ENCODE data around the gene TUBB4A.

GRCh38 chr19:6484831-6485230 is 17.3 kb downstream of the TUBB4A start:
- TF ChIP-seq EZH2phosphoT487 (IDR thresholded peaks at IDR 0.05; ENCODE audit: insufficient read depth, low read depth) (no peak), EZH2 (IDR thresholded peaks at IDR 0.05; ENCODE audit: insufficient read depth, poor library complexity, severe bottlenecking) (no peak)

All from GM23248 (cell line).